HUDEP-2 (cell line): ENCODE data around the gene DSTYK.
A peak's percentile ranks its signal among the peaks of the same experiment; 100 is the strongest.
"Not testable (repeated sequence)": the region's sequence is repeated elsewhere in the genome, so short reads cannot be mapped to it uniquely, and the experiment has no call there.

Experiments used
- DNase-seq, 76 experiments: peaks; one replicate each; lab custom pipeline; 2025; ENCODE audit not compliant: unreplicated experiment in 76 of 76; lab: John Stamatoyannopoulos, UW

The DSTYK gene

GRCh38 chr1:205183676-205184335 lies 27.7 kb downstream of the DSTYK start:
- DNase-seq = no peak

GRCh38 chr1:205182930-205183329 lies 28.6 kb downstream of the DSTYK start:
- no peak for DNase-seq

- DNase-seq = not testable (repeated sequence)
Observed at GRCh38 chr1:205180331-205180730, 31.2 kb downstream of the DSTYK start.

- DNase-seq = no peak
Observed at GRCh38 chr1:205179842-205180241, 31.7 kb downstream of the DSTYK start.

GRCh38 chr1:205172729-205173366 lies 38.7 kb downstream of the DSTYK start:
- DNase-seq = no peak

GRCh38 chr1:205171369-205171768 lies 40.1 kb downstream of the DSTYK start:
- no peak for DNase-seq

- peak in 68 of 76 experiments; percentile 3 to 86 (median 43) for DNase-seq
Observed at GRCh38 chr1:205170532-205171269, 40.8 kb downstream of the DSTYK start.

- no peak for DNase-seq
Observed at GRCh38 chr1:205169248-205169647, 42.3 kb downstream of the DSTYK start.

- no peak for DNase-seq
Observed at GRCh38 chr1:205168291-205168690, 43.2 kb downstream of the DSTYK start.

- no peak for DNase-seq
Observed at GRCh38 chr1:205162301-205162700, 49.2 kb downstream of the DSTYK start.

- DNase-seq = no peak
Observed at GRCh38 chr1:205161076-205161475, 50.4 kb downstream of the DSTYK start.

- peak in 1 of 76 experiments; percentile 34 for DNase-seq
Observed at GRCh38 chr1:205158048-205158616, 53.4 kb downstream of the DSTYK start.

GRCh38 chr1:205155665-205156377 lies 55.7 kb downstream of the DSTYK start:
- not testable (repeated sequence) for DNase-seq

GRCh38 chr1:205152505-205152904 lies 59.0 kb downstream of the DSTYK start:
- DNase-seq = no peak

- no peak for DNase-seq
Observed at GRCh38 chr1:205150651-205151428, 60.7 kb downstream of the DSTYK start.

- DNase-seq = no peak
Observed at GRCh38 chr1:205147191-205147835, 64.2 kb downstream of the DSTYK start.

GRCh38 chr1:205144751-205145150 lies 66.8 kb downstream of the DSTYK start:
- DNase-seq = no peak

GRCh38 chr1:205144046-205144720 lies 67.3 kb downstream of the DSTYK start:
- no peak for DNase-seq

GRCh38 chr1:205142102-205142469 lies 69.4 kb downstream of the DSTYK start:
- peak in 5 of 76 experiments; percentile 11 to 37 (median 36) for DNase-seq
